Smooth muscle cell (in vitro differentiated cells): ENCODE data around the gene MAP3K5. TPM values are rescaled to one million over a fixed set of nuclear protein-coding genes. Genes with fewer than 3 reads are reported as not detected.

Experiments used
- DNase-seq: peaks from one replicate; lab custom pipeline; 2025; ENCODE audit not compliant: unreplicated experiment; lab: John Stamatoyannopoulos, UW
- H2AFZ ChIP-seq: fragments of 200-600 bp; sonication (generic); 2 replicates; pipeline ENCODE4 v1.6.0; 2016; ENCODE audit warnings: antibody characterized with exemption, low read depth, mild to moderate bottlenecking
- H3F3A ChIP-seq: fragments of 200-600 bp; sonication (generic); 2 replicates; pipeline ENCODE4 v1.6.0; 2017; ENCODE audit warnings: antibody characterized with exemption, low read depth
- H3K27ac ChIP-seq: fragments of 200-600 bp; sonication (generic); 2 replicates; pipeline ENCODE4 v1.5.1; 2016; ENCODE audit warnings: low read depth, mild to moderate bottlenecking
- H3K27me3 ChIP-seq: fragments of 200-600 bp; sonication (generic); 2 replicates; pipeline ENCODE4 v1.6.1; 2016; ENCODE audit warnings: low read depth, mild to moderate bottlenecking
- H3K36me3 ChIP-seq: fragments of 200-600 bp; sonication (generic); 2 replicates; pipeline ENCODE4 v1.5.1; 2016; ENCODE audit warnings: low read depth
- H3K4me1 ChIP-seq: fragments of 200-600 bp; sonication (generic); 2 replicates; pipeline ENCODE4 v1.5.1; 2016; ENCODE audit warnings: low read depth
- H3K4me2 ChIP-seq: fragments of 200-600 bp; sonication (generic); 2 replicates; pipeline ENCODE4 v1.6.0; 2016; ENCODE audit warnings: mild to moderate bottlenecking
- H3K4me3 ChIP-seq: fragments of 200-600 bp; sonication (generic); 2 replicates; pipeline ENCODE4 v1.5.1; 2016; ENCODE audit warnings: mild to moderate bottlenecking
- H3K79me2 ChIP-seq: fragments of 200-600 bp; sonication (generic); 2 replicates; pipeline ENCODE4 v1.6.0; 2016; ENCODE audit warnings: low read depth, mild to moderate bottlenecking
- H3K9ac ChIP-seq: fragments of 200-600 bp; sonication (generic); 2 replicates; pipeline ENCODE4 v1.6.0; 2016; ENCODE audit warnings: low read depth
- H3K9me3 ChIP-seq: fragments of 200-600 bp; sonication (generic); replicated peaks from 2 replicates; pipeline ENCODE4 v1.5.1; 2016; ENCODE audit warnings: low read depth
- H4K20me1 ChIP-seq: fragments of 200-600 bp; sonication (generic); 2 replicates; pipeline ENCODE4 v1.6.0; 2016; ENCODE audit warnings: low read depth
- WGBS: methylation state at CpG from one replicate; pipeline ENCODE4 v1.1.7; 2016; ENCODE audit warnings: low lambda C conversion rate; 5-methylcytosine and 5-hydroxymethylcytosine counted together
- polyA plus RNA-seq: library from polyadenylated mRNA; unstranded; fragments of >200 nt; fragmentation: Nextera tagmentation; extraction: Ambion mirVana; gene quantifications from 2 replicates; pipeline ENCODE4 v1.2.1, GENCODE V29; 2016
- total RNA-seq: library from RNA; depleted of rRNA; stranded (reverse); fragments of >200 nt; gene quantifications from 2 replicates; pipeline ENCODE4 v1.2.3, GENCODE V29; 2014
- TF ChIP-seq, protein P1 (sequence below): fragments of 200-600 bp; sonication (generic); IDR thresholded peaks from 2 replicates; pipeline ENCODE4 v1.5.1; 2017; ENCODE audit warnings: borderline replicate concordance, mild to moderate bottlenecking, antibody characterized with exemption; ENCODE audit not compliant: insufficient read depth, poor library complexity, severe bottlenecking

Gene MAP3K5, protein sequence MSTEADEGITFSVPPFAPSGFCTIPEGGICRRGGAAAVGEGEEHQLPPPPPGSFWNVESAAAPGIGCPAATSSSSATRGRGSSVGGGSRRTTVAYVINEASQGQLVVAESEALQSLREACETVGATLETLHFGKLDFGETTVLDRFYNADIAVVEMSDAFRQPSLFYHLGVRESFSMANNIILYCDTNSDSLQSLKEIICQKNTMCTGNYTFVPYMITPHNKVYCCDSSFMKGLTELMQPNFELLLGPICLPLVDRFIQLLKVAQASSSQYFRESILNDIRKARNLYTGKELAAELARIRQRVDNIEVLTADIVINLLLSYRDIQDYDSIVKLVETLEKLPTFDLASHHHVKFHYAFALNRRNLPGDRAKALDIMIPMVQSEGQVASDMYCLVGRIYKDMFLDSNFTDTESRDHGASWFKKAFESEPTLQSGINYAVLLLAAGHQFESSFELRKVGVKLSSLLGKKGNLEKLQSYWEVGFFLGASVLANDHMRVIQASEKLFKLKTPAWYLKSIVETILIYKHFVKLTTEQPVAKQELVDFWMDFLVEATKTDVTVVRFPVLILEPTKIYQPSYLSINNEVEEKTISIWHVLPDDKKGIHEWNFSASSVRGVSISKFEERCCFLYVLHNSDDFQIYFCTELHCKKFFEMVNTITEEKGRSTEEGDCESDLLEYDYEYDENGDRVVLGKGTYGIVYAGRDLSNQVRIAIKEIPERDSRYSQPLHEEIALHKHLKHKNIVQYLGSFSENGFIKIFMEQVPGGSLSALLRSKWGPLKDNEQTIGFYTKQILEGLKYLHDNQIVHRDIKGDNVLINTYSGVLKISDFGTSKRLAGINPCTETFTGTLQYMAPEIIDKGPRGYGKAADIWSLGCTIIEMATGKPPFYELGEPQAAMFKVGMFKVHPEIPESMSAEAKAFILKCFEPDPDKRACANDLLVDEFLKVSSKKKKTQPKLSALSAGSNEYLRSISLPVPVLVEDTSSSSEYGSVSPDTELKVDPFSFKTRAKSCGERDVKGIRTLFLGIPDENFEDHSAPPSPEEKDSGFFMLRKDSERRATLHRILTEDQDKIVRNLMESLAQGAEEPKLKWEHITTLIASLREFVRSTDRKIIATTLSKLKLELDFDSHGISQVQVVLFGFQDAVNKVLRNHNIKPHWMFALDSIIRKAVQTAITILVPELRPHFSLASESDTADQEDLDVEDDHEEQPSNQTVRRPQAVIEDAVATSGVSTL (N-terminal part only)
- total RNA-seq (1.8 and 2.1 TPM in 2 replicates), polyA plus RNA-seq (0.69 and 0.93 TPM in 2 replicates)

DNA sequence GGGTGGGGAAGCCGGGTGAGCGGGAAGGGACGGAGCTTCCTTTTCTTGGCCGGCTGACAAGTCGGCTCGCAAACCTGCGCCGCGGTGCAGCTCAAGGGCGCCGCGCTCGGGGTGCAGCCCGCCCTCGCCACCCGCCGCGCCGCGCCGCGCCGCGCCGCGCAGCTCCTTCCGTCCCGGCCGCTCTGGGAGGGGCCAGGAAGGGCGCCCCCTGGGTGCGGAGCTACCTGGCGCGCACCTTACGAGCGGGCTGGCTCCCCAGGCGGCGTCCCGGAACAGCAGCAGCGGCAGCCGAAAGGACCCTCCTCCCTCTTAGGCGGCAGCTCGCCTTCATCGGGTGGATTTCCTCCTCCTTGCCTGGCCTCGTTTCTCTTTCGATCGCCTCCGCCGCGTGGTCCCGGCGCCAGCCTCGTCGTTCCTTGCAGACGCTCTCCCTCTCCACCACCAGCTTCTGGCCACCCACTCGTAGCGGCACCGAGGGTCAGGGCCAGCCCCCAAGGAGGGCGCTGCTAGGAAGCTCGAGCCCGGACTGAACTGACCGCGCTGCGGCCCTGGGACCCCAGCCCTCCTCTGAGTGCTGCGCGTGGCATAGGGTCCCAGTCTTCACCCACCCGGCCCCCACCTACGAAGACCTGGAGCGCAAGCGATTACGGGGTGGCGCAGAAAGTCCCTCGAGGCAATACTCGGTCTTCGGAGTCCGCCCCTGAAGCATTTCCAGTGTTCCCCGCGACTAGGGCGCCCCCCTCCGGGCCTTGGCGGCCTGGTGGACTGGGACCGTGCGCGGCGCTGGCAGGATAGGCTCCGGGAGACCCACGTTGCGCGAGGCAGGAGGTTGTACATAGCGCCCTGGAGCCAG is at the start of gene MAP3K5:
Gene MAP3K5 (minus strand): TSS at position 68 of the 853 bp plus-strand sequence. CDS start 320 bp downstream, outside the sequence.
- peak within 1 kb of the TSS; percentile 98 for H2AFZ ChIP-seq
- no peaks in the 10 kb centered on the region for H3K9me3 ChIP-seq
- H3K27ac ChIP-seq: no peak within 1 kb of the TSS
- peak within 1 kb of the TSS; percentile 99 for H3K4me2 ChIP-seq
- no peaks in the 10 kb centered on the region for H3K79me2 ChIP-seq
- TF ChIP-seq, protein P1, sequence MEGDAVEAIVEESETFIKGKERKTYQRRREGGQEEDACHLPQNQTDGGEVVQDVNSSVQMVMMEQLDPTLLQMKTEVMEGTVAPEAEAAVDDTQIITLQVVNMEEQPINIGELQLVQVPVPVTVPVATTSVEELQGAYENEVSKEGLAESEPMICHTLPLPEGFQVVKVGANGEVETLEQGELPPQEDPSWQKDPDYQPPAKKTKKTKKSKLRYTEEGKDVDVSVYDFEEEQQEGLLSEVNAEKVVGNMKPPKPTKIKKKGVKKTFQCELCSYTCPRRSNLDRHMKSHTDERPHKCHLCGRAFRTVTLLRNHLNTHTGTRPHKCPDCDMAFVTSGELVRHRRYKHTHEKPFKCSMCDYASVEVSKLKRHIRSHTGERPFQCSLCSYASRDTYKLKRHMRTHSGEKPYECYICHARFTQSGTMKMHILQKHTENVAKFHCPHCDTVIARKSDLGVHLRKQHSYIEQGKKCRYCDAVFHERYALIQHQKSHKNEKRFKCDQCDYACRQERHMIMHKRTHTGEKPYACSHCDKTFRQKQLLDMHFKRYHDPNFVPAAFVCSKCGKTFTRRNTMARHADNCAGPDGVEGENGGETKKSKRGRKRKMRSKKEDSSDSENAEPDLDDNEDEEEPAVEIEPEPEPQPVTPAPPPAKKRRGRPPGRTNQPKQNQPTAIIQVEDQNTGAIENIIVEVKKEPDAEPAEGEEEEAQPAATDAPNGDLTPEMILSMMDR: peak; percentile 63
- no peaks in the 10 kb centered on the region for H3K36me3 ChIP-seq
- DNase-seq: peak; percentile 43
- H3K4me3 ChIP-seq: peak within 1 kb of the TSS; percentile 91
- under 1% methylated on average over 67 of the region's 89 CpGs for WGBS
- H3F3A ChIP-seq: peaks cover 8% of the 10 kb centered on the region
- peaks cover 8% of the 10 kb centered on the region for H3K4me1 ChIP-seq
- H4K20me1 ChIP-seq: no peaks in the 10 kb centered on the region
- peaks cover 42% of the 10 kb centered on the region for H3K27me3 ChIP-seq
- H3K9ac ChIP-seq: peak within 1 kb of the TSS; percentile 52

DNA sequence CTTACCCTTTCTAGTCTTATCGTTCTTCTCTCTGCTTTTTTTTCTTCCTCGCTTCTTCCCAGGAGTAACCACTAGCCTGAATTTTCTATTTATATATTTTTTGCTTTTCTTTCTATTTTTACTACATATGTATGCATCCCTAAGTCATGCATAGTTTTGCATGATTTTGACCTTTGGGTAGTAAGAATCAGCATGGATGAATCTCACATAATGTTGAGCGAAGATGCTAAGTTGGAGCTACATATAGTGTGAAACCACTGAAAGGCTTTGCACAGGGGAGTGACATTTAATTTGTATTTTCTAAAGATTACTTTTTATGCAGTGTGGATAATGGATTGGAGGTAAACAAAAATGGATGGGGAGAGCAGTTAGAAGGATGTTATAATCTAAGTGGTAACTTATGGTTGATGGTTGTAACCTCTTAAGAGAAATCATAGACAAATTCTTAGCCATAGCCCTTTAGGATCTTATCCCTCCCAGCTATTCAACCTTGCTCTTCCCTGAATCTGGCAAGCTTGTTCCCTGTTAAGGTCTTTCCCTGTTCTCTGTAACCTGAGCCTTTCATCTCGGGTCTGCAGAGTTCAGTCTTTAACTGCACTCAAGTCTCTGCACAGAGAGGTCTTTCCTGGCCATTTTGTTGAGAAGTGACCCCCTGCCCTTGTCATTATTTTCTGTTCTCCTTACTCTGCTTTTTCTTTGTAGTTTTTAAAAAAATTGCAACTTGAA is 48.2 kb upstream of the MAP3K5 start:
- no peaks in the 10 kb centered on the region for H3F3A ChIP-seq
- no peaks in the 10 kb centered on the region for H4K20me1 ChIP-seq
- H2AFZ ChIP-seq: no peak overlapping the region
- no peak overlapping the region for H3K27ac ChIP-seq
- H3K27me3 ChIP-seq: no peaks in the 10 kb centered on the region
- no peak overlapping the region for H3K9ac ChIP-seq
- no peak overlapping the region for H3K4me2 ChIP-seq
- no peak overlapping the region for H3K4me3 ChIP-seq
- no peaks in the 10 kb centered on the region for H3K4me1 ChIP-seq
- H3K79me2 ChIP-seq: no peaks in the 10 kb centered on the region
- 88% methylated on average over 4 of the region's 4 CpGs for WGBS
- DNase-seq: no peak
- TF ChIP-seq, protein P1: no peak
- no peaks in the 10 kb centered on the region for H3K9me3 ChIP-seq
- no peaks in the 10 kb centered on the region for H3K36me3 ChIP-seq
